Fibroblast of peridontal ligament (primary cell): ENCODE measurements around the gene WEE2.
"Not testable (repeated sequence)": the region's sequence is repeated elsewhere in the genome, so short reads cannot be mapped to it uniquely, and the experiment has no call there.

Source experiments
- DNase-seq: peaks from one replicate; pipeline ENCODE4 v3.0.0-alpha.2; 2010; ENCODE audit errors: extremely low read depth

WEE2 gene

DNA sequence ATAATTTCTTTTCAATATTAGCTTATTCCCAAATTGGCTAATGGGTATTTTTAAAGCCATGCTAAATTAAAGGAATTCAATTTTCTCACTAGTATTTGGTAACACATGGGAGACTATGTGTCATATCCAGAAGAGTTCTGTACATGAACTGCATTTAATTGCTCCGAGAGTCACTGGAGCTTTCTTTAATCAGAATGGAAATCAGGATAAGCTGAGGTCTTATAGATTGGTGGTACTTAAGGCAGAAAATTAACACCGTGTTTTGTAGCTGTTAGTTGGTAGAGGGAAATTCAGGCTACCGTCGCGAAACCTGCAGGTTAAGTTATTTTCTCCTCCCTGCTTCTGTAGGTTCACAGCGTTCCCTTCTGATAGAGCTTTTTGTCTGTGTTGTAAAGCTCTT, at the start of gene WEE2:
Gene WEE2 (plus strand): TSS at position 3 of the 400 bp plus-strand sequence. CDS start 406 bp downstream, outside the sequence.
- no peak for DNase-seq

DNA sequence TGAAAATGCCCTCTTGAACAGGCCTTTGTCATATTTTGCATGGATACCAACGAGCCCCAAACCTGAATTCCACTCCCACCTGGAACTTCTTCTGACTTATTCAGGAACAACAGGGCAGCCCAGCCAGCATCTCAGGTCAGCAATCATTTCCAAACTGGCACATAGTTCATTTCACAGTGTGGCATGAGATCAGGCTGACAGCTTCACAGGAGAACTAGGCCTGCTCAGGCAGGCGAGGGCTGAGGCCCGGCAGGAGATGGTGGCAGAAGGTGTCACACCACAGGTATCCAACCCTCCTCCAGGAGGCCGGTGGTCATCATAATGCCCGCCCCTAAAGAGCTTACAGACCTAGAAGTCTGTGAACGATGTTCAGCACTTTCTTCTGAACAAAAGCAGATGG, 48.7 kb upstream of the WEE2 start:
- DNase-seq: no peak

DNA sequence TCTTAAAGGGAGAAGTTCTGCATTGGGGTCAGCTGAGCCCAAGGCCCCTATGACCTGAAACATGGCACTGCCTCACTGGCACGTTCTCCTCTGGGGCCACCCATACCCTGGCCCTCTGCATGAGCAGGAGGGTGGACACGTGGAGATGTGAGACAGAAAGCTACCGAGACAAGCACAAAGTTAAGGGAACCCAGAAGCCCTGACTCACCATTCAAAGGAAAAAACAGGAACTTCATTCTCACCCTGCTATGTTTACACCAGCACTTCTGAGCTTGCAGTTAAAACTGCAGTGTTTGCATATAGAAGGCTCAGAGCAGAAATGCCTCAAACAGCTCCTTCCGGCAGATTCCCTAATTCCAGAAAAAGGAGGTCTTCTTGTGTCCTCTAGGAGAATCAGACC, 47.9 kb upstream of the WEE2 start:
- DNase-seq: no peak

DNA sequence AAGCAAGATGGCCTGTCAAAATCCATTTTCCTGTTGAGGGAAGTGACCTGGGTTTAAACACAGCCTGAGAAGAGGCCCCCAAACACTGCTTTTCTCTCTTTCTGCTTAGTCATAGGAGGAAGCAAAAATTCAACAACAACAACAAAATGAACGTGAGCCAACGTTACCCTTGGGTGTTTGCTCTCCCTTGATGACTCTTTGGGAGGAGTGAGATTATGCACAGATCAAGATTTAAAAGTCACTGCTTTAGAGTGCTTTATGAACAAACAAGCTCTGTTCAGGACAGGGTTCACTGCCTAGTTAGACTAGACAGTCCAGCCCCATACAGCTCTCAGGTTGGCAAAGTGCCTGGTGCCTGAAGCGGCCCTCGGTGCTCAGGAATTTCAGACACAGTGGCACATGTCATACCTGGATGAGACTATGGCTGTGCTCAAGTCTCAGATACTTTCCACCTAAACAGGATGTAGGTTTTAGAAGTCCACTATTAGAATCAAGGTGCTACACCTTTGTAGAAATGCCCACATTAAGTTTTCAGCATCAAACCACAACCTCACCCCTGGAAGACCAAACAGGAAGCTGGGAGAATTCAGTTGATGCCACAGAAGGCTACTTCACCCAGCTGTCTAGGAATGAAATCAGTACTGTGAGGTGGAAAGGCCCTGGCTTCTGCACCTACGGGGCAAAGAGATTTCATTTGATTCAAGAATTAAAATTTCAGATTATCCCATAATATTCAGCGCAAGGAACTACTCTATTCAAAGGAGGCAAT, 44.9 kb upstream of the WEE2 start:
- DNase-seq: no peak

DNA sequence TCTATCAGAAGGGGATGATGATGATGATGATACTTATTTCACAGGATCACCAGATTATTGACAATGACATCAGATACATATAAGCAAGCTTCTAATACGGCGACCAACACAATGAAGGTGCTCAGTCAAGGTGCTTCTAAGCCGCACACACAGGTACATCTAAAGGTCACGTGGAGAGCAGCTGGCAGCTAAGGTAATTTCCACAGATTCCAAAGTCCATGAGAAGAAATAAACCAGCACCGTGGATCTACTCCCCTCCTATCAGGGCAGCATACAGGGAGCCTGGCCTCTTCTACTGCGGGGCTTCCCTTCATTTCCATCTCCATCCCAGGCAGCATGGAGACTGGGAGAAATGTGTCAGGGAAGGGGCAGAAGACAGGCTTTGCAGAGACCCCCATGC, 43.7 kb upstream of the WEE2 start:
- DNase-seq: no peak

DNA sequence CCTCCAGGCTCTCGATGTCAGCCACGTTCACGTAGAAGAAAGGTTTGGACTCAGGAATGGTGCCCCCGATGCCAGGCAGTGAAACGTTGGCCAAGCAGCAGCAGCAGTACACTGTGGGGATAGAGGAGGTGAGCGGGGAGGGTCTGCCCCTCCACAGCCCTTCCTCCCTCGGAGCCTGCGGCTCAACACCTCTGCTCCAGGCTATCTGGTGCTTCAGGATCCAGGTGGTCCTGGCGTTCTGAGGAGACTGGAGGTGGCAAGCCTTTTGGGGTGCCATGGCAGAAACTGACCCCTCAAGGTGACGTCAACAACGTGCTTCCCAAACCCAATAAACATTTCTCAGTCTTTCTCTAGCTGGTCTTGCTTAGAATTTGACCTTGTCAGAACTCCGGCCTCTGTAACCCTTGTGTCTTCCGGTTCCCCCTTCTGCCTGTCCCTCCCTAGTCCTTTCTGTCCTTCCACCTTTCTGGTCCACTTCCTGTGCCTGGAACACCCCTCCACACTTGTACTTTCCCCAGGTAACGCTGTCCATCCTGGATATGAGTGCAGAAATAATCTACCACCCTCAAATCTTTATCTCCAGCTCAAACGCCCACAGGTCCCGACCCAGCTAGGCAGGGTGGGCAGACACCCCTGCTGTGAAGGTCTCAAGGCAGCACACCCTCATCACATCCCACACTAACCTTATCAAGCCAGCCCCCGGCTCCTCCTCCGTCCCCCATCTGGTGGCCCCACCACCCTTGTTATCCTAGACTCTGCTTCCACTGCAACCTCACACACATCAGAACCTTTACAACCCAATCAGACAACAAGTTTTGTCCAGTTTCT, 42.7 kb upstream of the WEE2 start:
- DNase-seq: no peak

DNA sequence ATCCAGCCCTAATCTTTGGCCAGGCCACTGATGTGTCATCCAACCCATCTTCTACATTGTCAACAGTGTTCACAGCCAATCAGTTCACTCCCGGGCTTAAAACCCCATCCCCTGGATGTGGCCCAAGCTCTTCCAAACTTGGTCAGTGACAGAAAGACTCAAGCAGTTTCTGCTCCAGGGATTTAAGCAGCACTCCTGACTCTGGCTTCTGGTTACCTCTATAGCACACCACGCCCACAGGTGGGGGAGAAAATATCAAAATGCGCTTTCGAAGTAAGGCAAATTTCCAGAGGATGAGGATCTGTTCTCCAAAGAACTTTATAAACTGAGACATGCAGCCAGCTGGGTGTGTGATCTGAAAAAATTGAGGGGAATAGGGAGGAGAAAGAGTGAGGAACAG, 42.1 kb upstream of the WEE2 start:
- DNase-seq: no peak

DNA sequence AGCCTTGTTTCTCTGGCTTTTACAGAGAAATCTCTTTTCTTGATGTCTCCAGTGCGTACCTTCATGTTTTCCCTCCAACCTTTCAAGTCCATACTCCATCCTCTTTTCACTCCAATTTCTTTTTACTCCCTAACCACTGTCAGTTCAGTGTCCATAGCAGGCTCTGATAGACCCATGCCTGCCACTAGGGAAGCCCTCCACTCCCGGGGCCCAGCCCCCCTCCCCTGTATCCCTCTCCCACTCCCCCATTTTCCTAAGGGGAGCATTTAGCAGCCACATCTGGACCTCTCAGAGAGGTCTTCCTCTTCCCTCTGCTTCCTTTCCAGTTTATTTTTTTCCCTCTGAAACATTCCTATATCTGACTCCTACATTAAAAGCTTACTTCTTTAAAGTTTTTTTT, 39.3 kb upstream of the WEE2 start:
- DNase-seq: no peak

DNA sequence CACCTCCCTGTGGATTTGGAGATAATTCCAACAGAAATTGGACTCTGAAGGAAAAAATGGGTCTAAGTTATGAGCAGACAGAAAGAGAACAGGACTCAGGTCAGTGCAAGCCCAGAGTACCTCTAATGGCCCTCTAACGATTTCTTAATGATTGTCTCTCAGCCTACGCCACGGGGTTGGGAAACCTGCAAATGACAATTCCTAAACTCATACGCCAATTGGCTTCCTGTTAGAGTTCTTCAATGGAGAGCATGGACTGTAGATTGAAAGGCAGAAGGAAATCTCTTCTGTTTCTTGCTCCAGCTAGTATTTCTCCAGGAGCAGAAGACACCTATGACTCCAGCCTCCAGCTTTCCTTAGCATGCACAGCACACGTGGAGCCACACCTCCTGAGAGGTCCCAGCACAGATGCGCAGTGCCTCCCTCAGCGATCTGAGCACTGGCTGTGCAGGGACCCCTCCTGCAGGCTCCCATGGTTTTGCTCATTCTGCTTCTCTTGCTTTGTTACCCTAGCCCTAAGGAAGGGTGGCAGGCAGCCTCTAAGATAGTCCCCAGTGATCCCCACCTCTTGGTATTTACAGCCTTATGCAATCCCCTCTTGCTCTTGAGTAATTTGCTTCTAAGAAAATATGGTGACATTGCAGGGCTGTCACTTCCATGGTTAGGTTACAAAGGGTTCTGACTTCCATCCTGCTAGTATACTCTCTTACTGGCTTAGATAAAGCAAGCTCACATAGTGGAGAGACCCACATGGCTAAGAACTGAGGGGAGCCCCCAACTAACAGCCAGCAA, 36.3 kb upstream of the WEE2 start:
- DNase-seq: no peak

DNA sequence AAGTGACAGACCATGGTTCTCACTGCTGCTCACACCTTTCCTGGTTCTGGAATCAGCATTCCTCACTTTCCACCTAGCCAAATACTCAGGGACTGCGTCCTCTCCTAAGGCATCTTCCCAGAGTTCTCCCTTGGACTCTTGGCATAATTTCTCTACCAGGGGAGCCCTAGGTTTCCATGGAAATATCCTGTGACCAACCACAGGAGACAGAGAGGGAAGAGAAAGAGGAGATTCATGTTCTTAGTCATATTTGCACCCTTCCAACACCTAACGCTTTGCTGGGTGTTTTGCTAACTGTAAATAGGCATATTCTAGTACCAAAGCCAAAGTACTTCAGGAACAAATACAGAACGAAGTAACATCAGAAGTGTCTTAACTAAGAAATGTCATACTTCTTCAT, 34.8 kb upstream of the WEE2 start:
- no peak for DNase-seq

DNA sequence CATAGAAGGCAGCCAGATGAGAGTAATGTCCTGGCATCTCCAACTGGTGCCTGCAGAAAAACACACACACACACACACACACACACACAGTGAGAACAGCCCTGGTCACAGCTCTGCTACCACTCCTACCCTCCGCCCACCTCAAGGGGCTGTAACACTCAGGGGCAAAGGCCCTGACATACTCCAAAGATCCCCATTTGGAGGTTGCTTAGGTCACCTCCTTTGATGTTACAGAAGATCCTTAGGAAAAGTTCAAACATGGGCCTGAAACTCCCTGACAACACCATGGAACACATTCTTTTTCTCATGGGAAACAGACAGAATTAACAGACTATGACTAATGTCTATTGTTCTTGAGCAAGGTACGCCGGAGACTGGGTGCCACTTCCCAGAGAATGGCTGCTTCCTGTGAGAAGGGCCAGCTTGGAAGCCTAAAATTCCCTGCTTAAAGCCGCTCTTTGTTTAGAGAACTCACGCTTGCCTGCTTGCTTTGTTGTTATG, 33.9 kb upstream of the WEE2 start:
- DNase-seq: no peak

DNA sequence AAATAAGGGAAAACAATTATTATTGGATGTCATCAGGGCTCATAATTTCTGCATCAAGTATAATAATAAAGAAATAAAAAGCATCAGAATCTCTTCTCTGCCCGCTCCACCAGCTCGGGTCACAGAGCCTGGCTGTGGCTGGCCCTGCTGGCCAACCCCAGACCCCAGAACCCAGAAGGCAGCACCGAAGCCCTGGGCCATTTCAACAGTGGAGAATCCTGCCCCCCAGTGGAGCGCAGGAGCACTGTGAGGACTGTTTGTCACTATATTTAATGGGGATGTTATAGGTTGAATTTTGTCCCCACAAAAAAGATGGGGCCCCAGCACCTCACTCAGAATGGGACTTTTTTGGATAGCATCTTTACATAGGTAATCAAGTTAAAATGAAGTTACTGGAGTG, 33.5 kb upstream of the WEE2 start:
- no peak for DNase-seq

DNA sequence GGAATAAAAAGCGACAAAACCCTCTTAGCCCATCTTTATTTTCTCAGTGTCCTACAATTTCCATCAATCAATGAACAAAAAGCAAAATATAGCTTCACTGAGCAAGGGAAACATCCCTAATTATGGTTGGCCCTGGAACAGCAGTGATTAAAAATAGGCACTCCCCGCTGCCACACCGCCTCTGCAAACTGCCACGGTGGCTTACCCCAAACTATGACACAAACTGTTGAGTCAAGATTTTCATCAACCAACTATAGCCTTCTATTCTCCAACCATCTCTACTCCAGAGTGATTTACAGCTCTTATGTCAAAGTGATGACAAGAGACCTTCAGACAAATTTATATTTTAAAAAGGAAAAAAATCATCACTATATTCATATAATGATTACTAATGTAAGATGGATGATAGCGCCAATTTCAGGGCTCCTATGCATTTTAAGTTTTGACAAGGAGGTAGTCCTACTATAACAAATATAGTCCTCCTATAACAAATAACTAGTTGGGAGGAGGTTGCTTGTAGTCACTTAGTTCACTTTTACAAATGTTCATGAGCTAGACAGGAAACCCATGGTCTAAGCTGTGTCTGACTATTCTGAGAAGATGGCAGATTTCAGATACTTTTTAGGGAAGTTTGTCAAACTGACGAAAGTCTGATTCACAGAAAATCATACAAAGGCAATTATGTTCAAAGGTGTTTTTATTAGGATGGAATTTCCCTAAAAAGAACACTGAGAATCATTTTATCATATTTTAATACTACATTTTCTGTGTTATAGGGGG, 32.5 kb upstream of the WEE2 start:
- no peak for DNase-seq

DNA sequence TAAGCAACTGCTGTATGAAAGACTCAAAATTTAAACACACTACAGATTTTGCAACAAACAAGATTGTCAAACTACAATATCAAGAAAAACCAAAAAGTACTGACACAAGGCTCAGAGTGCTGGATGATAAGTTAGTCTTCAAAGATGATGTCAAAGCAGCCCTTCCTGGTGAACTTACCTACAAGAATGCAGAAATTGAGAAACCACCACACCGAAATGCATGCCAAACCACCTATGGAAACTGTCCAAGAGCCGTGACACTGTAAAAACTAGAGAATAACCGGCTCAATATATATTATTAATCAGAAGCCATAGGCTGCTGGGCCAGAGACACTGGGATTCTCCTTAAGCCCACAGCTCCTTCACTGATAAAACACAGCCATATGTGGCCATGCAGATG, 31.5 kb upstream of the WEE2 start:
- no peak for DNase-seq

DNA sequence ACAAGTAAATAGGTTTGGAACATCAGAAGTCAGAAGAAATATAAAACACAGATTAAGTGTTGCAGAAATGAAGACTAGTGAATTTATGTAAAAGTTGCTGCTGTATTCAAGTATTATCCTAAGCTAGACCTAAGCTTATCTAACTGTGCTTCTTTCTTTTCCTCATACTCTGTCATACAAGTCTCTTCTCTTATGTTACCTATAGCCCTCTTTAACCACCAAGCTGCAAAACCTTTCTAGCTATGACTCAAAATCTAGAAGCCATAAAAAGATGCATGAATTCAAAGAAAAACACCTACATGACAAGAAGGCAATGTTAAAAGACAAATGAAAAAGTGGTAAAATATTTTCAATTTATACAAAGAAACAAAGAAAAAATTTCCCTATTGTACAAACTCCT, 29.1 kb upstream of the WEE2 start:
- DNase-seq: no peak

DNA sequence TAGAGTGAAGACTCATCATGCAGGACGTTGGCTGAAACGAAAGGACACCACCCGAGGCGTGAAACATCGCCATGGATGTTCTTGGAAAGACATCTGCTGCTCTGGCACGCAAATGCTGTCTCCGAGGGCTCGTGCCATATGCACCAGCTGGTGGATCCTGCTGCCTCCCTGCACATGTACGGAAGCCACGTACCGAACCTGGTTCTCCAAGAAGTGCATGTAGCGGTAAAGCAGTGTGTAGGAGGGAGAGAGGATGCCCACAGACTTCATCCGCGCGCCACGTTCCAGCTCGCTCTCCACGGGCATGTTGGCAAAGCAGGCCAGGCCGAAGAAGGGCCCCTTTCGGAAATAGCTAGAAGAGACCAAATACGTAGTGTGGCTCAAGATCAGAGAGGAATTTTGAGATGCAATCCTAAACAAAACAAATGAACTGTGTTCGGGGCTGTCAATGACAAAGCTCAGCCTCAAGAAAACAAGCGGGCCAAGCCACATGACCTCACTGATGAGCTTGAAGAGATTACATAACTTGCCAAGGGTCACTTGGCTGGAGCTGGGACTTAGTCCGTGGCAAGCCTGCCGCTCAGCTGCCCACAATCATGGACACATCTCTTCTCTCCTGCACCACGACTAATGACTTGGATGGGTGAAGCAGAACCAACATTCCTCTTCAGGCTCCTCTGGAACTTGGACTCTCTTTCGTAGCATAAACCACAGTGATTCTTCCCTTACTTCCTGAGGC, 22.7 kb upstream of the WEE2 start:
- no peak for DNase-seq

DNA sequence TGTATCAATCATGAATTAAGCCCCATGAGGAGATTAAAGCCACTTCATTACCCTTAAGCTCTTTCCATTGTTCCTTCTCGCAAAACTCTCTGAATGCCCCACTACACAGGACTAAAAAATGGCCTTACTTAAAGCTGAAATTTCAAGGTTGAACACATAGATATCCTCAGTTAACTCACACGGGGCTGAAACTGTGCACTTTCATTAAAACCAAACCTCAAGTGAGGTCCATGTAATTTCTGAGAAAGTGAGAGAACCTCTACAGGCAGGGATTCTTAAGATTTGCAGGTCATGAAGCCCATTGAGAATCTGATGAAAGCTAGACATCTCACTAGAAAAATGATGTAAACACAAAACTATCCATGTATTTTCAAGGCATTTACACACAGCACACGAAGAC, 22.1 kb upstream of the WEE2 start:
- no peak for DNase-seq

DNA sequence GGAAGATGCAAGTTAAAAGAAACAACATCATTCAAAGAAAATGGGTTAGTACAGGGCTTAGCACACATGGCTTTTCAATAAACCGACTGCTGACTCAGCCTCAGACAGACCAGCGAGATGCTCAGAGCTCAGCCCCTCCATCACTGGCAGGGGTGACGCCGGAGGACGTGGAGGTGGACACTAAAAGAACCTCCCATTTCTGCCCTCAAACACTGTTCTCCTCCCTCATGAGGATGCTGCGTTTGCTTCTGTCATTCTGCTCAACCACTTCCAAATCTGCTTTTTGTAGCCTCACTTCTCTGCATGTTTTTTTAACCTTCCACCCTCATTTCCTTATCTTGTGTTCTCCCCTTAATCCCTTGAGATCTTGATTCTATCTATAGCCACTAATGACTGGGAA, 21.5 kb upstream of the WEE2 start:
- DNase-seq: no peak

DNA sequence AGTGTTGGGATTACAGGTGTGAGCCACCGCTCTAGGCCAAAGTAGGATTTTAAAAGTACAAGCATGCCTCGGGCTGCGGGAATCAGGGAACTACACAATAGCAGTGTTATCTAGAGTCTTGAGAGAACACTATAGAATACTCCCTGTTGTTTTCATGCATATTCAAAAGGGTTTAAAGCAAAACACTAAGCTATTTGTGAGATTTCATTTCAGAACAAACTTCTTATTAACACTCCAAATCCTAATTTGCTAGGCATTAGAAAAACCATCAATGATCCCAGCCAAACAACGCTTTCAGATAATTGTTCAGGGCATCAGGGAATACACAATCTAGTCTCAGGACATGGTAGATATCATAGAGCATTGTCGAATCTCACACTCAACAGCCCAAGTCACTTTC, 20.1 kb upstream of the WEE2 start:
- no peak for DNase-seq

DNA sequence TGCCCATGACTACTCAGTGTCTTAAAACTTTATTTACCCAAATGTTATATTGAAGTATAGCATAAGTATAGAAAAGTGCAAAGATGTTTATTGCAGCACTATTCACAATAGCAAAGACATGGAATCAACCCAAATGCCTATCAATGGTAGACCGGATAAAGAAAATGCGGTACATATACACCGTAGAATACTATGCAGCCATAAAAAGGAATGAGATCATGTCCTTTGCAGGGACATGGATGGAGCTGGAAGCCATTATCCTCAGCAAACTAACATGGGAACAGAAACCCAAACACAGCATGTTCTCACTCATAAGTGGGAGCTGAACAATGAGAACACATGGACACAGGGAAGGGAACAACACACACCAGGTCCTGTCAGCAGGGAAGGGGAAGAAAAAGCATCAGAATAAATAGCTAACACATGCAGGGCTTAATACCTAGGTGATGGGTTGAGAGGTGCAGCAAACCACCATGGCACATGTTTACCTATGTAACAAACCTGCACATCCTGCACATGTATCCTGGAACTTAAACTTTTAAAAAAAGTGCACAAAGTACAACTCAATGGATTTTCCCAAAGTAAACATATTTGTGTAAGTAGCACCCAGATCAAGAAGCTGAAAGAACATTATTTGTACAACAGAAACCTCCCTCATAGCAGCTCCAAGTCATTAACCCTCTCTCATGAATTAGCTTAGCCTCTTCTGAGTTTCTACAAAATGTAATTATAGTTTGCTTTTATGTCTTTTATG, 18.9 kb upstream of the WEE2 start:
- not testable (repeated sequence) for DNase-seq
